ENCODE data around the gene PCBP3.

The PCBP3 gene

DNA sequence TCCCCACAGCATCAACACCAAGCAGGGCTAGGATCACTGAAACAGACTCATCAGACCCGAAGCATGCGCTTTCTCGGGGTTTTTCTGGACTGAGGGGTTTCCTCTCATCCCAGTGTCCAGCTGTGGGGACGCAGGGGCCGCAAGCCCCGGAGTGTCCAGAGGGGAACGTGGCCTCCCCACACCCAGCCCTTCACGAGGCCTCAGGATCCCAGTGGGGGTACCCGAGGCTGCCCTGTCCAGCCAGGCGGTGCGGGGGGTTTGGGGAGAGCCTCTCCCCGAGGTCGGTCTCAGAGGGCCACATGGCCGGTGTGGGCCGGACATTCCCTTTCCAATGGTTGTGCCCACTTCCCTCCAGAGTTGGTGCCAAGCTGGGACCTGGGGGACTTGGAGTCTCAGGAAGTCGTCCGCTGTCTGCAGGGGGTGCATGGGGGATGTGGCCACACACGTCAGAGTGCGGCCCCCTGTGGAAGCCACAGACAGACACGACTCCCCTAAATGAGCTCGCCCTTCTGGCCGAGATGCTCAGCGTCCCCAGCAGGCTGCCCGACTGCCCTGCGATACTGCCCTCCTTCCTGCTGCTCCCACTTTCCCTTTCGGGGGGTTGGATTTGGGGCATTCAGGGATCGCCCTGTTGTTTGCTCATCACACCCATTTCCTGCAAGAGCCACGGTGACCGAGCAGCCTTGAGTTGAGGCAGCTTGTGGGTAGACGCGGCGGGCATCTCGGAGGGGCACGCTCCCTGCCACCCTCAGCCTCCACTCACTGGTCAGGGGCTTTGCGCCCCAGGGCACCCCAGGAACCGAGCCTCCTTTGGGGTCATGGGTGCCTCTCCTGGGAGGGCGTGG, 342.2 kb downstream of the PCBP3 start:
- DNase-seq (ENCODE audit: low read depth in 2 of 3, low spot score in 2 of 3) = no peak

DNA sequence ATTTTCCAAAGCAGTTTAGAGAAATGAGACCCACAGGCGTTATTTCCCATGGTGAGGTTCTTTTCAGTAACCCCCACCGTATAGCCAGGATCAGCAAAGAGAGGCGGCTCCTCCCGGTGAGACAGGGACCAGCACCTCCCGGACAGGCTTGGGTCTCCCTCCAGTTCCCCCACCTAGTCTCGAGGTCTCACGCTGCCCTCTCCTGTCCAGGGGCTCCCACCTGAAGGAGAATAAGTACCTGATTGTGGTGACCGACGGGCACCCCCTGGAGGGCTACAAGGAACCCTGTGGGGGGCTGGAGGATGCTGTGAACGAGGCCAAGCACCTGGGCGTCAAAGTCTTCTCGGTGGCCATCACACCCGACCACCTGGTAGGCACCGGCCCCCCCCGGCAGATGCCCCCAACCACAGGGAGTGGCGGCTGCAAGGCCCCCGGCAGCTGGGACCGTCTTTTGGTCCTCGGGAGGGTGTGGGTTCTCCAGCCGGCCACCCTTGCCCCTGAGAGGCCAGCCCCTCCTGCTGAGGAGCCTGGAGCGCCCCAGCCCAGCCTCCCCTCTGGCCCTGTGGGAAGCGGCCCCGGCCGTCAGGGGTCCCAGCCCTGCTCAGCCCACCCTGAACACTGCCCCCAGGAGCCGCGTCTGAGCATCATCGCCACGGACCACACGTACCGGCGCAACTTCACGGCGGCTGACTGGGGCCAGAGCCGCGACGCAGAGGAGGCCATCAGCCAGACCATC, 343.0 kb downstream of the PCBP3 start:
- no peak for DNase-seq (ENCODE audit: low read depth in 2 of 3, low spot score in 2 of 3)

DNA sequence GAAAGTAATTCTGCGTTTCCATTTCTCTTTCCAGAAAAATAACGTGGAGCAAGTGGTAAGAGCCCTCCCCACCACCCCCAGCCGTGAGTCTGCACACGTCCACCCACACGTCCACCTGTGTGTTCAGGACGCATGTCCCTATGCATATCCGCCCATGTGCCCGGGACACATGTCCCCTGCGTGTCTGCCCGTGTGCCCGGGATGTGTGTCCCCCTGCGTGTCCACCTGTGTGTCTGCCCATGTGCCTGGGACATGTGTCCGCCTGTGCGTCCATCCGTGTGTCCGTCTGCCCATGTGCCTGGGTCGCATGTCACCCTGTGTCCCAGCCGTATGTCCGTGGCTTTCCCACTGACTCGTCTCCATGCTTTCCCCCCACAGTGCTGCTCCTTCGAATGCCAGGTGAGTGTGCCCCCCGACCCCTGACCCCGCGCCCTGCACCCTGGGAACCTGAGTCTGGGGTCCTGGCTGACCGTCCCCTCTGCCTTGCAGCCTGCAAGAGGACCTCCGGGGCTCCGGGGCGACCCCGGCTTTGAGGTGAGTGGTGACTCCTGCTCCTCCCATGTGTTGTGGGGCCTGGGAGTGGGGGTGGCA, 343.7 kb downstream of the PCBP3 start:
- no peak for DNase-seq (ENCODE audit: low read depth in 2 of 3, low spot score in 2 of 3)

DNA sequence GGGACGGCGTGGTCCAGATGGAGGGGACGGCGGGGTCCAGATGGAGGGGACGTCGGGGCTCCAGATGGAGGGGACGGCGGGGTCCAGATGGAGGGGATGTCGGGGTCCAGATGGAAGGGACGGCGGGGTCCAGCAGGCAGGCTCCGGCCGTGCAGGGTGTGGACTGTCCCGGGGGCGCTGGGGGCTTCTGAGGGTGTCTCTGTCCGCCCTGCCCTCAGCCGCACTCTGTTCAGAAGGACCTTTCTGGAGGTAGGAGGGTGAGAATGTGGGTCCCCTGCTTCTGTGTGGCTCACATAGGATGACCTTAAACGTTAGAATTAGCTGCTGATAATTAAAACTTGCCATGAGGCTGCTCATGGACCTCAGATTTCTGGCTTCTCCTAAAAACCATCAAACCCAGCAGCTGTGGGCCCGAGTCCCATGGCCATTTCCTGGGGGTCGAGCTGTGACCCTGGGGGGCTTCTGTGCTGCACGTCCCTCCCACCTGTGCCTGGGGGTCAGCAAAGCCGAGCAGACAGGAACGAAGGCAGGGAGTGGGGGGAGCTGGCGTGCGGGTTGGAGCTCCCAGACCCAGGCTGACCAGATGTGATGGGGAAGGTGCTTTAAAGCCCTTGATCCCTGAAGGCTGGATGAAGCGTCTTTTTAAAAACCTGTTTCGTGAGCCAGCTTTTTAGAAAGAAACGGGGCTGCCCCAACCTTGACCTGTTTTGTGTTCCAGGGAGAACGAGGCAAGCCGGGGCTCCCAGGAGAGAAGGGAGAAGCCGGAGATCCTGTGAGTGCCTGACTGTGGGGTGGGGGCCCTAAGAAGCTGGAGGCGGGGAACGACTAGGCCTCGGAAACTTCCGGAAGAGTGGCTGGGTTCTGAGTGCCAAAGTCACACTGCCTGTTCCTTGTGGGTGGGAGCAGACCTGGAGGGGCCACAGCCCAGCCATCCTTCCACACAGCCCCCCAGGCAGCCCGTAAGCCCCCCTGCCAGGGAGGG, 345.1 kb downstream of the PCBP3 start:
- DNase-seq (ENCODE audit: low read depth in 2 of 3, low spot score in 2 of 3) = no peak

DNA sequence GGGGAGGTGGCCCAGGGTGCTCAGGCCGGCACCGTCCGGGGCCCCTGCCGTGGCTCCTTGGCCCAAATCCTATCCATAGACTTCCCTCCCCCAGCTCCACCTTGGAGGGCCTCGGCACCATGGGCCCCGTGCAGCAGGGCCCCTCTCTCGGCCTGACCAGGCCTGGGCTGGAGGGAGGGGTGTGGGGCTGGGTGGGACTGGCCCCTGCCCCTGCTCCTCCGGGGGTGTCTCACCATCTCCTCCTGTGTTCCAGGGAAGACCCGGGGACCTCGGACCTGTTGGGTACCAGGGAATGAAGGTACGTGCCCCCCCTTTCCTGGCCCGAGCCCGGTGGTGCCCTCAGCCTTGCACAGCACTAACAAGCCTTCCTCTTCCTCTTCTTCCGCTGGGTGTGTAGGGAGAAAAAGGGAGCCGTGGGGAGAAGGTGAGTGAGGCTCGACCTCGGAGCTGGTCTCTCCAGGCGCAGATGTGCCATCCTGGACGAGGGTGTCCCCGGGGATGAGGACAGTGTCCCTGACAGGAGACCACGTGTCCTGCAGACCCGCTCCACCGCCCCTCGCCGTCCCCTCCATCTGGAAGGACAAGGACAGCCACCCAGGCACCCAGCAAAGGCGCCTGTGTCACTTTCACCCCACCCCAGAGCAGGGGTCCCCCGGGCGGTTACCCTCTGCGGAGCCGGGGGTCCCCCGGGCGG, 346.0 kb downstream of the PCBP3 start:
- no peak for DNase-seq (ENCODE audit: low read depth in 2 of 3, low spot score in 2 of 3)

DNA sequence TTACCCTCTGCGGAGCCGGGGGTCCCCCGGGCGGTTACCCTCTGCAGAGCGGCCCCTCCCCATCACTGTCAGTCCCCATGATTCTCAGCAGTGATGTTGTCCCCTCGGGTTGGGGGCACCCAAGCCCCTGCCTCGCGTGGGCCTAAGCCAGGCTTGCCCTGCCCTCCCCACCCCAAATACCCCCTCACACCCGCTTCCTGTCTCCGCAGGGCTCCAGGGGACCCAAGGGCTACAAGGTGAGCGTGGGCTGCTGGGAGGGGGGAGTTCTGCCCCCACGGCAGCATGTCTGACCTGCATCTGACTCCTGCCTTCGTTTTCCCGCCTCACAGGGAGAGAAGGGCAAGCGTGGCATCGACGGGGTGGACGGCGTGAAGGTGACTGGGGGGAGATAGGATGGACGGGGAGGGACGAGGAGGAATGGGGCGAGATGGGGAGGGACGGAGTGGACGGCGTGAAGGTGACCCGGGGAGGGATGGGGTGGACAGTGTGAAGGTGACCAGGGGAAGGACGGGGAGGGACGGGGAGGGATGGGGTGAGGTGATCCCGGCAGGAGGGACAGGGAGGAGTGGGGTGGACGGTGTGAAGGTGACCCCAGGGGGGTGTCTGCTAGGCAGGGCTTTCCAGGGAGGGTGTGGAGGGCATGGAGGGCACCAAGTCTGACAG, 346.7 kb downstream of the PCBP3 start:
- no peak for DNase-seq (ENCODE audit: low read depth in 2 of 3, low spot score in 2 of 3)

DNA sequence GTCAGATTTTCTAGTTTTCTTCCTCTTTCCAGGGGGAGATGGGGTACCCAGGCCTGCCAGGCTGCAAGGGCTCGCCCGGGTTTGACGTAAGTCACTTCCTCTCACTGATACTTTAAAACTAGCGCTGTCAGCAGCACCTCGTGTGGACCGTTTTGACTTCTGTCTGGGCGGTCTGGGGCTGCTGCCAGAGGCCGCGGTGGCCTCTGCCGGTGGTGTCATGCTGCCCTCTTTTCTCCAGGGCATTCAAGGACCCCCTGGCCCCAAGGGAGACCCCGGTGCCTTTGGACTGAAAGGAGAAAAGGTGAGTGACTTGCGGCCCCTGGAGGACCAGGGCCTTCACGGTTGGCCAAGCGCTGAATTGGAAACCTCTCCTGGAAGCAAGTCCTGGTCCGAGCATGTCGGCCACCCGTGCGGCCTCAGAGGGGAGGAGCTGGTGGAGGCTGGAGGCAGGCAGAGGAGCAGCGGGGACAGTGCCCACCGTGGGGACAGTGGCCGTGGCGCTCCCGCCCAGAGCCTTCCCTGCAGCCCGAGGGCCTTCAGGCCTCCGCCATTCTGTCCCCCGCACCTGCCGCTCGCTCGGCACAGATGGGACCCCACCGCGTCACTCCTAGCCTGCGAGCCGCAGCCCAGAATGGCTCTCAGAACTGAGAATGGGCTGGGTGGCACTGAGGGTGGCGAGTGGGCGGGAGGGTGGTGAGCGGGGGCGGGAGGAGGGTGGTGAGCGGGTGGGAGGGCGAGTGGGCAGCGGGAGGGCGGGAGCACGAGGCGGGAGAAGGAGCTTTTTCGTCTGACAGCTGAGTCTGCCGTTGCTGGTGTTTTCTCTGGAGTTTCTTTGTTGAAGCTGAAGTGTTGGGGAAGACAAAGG, 347.4 kb downstream of the PCBP3 start:
- no peak for DNase-seq (ENCODE audit: low read depth in 2 of 3, low spot score in 2 of 3)

DNA sequence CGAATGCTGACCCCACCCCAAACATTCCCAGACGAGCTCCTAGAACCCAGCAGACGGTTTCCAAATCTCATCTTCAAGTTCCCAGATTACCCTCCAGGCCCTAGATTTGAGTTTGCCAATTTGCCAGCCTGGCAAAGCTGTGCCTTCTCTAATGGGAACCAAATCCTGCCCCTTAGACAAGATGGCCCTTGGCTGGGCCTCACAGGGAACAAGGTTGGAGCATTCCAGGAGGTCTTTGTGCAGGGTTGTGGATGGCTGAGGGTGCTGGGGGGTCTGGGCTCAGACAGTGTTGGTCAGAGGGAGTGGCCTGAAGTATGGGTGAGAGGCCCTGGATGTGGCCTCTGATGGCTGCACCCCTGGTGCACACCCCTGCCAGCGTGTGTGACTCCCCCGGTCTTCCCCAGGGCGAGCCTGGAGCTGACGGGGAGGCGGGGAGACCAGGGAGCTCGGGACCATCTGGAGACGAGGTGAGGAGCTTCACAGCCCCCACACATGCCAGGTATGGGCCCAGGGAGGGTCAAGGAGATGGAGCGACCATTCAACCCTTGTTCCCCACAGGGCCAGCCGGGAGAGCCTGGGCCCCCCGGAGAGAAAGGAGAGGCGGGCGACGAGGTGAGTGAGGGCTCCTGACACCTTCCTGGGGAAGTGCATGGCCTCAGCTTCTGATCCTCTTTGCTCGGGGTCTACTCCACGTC, 348.2 kb downstream of the PCBP3 start:
- DNase-seq (ENCODE audit: low read depth in 2 of 3, low spot score in 2 of 3) = no peak

All from activated CD8-positive, alpha-beta memory T cell treated with anti-CD3 and anti-CD28 coated beads for 48 hours (primary cell).